GM21360 (cell line): ENCODE results near the gene ZNRF1.
"Not testable (repeated sequence)": the region's sequence is repeated elsewhere in the genome, so short reads cannot be mapped to it uniquely, and the experiment has no call there.

ENCODE experiments used
- ATAC-seq: cut with Tn5 transposase; IDR thresholded peaks from one replicate; pipeline ENCODE4 v1.9.1; 2021; ENCODE audit warnings: mild to moderate bottlenecking, moderate library complexity; ENCODE audit not compliant: unreplicated experiment

Gene ZNRF1

DNA sequence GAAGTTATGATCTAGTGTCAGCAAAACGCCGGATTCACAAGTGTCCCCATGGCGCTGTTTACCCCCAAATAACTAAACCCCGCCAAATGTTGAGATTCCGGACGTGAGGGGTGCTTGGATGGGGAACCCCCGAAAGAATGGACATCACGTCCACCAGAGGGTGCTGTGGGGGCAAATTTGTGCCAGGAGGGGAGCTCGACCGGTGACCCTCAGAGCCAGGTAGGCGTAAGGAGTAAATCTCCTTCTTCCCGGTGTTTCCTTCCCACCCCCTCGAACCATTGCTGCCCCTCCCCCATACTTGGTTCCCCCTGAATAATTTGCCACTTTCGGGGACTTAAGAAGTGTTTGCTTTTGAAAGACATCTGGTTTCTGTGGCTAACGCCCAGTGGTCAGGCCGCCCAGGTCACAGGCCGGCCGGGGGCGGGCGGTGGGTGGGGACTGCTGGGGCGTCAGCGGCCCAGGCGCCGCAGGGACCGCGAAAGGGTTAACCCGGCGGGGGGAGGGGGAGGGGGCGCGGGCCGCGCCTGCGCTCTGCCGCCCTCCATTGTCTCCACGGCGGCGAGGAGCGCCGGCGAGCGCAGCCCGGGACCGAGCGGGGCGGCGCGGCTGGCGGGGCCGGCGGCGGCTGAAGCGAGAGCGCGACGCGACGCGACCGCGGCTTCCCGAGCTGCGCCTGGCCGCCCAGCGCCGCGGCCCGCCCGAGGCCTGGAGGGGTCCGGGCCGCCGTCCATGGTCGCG, at the start of gene ZNRF1:
Gene ZNRF1, plus strand, starts transcription at position 544 of the 738 bp plus-strand sequence. CDS start 648 bp downstream, outside the sequence.
- peak; percentile 61 for ATAC-seq

DNA sequence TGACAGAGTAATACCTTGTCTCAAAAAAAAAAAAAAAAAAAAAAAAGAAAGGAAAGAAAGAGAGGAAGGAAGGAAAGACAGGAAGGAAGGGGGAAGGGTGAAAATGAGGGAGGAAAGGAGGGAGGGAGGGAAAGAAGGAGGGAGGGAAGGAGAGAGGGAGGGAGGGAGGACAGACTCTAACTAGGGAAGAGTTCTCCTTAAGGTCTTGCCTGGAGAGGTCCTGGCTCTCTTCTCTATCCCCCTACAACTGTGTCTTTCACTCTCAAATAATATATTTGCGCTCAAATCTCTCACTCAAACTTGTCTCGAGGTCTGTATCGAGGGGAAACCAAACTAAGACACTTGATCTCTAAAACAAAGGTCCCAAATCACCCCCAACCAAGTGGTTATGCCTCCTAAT, 49.5 kb upstream of the ZNRF1 start:
- ATAC-seq, result no peak

DNA sequence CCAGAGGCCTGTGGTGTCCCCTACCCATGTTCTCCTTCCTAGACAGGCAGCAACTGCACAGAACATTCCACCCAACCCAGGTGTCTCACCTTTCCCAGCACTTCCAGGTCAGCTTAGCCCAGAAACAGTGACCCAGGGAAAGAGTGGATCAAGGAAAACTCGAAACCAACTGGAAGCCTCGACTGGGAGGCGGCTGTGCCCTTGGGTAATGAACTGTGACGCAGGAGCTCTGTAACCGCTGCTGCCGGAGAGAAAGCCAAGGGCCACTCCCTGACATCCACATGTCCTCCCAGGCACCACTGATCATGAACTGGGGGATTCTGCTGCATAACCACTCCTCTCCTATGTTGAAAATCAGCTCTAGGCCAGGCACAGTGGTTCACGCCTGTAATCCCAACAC, 48.3 kb upstream of the ZNRF1 start:
- no peak for ATAC-seq

DNA sequence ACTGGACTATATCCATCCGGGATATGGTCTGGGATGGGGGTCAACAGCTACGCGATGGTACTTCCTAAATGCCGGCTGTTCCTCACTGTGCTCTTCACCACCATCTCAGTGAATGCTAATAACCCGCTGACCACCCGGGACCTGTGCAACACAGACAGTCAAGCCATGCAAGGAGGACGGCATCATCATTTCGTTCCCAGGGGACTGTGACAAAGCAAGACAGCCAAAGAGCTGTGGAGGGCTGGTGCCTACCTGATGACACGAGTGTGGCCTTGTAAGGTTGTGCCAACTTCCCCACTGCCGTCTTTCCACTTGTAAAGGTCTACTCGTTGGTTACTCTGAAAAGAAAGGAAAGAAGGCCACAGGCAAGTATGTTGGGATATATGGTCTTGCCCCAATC, 47.6 kb upstream of the ZNRF1 start:
- ATAC-seq, result no peak

DNA sequence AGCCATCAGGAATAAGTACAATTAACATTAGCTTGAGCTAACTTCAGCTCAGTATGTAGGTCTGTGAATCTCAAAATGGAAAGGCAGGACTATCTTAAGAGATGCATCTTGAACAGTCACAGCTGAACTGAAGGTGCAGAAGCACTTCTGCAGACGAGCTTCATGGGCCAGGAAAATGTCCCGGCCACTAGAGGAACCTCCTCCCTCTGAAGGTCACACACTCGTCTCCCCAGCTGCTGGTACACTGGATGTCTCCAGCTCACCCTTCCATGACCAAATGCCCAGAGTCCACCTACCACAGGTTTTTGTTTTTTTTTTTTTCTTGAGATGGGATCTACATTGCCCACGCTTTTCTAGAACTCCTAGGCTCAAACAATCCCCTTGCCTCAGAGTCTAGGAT, 47.1 kb upstream of the ZNRF1 start:
- no peak for ATAC-seq

DNA sequence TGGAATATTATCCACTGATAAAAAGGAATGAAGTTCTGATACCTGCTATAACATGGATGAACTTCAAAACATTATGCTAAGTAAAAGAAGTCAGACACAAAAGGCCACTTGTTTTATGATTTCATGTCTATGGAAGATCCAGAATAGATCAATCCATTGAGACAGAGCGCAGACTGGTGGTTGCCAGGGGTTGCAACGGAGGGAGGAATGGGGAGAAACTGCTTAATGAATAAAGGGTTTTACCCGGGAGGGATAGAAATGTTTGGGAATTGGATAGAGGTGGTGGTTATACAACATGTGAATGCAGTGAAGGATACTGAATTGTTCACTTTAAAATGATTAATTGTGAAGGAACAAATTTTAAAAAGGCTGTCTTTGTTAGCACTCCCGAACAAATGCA, 44.1 kb upstream of the ZNRF1 start:
- ATAC-seq, result no peak

DNA sequence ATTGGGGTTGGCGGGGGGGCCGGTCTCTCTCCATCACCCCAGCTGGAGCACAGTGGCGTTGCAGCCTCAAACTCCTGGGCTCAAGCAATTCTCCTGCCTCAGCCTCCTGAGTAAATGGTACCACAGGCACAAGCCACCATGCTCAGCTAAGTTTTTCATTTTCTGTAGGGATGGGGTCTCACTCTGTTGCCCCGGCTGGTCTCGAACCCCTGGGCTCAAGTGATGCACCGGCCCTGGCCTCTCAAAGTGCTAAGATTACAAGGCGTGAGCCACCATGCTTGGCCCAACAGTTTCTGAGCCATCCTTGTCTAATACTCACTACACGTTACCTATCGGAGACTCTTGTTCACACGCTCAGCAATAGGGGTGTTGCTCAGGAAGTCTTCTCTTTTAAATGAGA, 25.5 kb upstream of the ZNRF1 start:
- ATAC-seq, result no peak

DNA sequence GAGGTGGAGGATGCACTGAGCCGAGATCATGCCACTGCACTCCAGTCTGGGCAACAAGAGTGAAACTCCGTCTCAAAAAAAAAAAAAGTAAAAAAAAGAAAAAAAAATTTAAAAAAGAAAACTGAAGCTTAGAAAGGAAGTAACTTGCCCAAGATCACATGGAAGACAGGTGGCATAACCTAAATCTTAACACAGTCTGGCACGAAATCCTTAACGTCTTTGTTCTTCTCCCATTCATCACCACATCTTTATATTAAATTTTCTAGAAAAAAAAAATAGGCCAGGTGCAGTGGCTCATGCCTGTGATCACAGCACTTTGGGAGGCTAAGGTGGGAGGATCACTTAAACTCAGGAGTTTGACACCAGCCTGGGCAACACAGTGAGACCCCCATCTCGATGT, 23.2 kb upstream of the ZNRF1 start:
- ATAC-seq, result no peak

DNA sequence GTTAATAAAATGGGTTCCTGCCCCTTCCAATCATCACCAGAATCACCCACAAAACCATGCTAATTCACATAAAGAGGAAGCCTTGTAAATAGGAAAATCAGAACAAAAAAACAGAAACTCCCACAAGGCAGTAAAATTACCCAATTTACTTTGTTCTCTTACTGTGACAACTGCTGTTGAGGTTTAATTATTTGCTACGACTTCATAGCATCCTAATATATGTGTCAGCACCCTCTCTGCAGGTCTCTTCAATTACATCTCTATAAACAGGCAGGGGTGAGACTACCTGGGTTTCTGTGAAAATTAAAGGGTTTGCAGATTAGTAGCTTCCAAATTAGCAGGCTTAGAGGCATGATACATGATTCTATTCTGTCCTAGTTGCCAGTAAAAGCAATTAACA, 16.6 kb upstream of the ZNRF1 start:
- ATAC-seq, result no peak

DNA sequence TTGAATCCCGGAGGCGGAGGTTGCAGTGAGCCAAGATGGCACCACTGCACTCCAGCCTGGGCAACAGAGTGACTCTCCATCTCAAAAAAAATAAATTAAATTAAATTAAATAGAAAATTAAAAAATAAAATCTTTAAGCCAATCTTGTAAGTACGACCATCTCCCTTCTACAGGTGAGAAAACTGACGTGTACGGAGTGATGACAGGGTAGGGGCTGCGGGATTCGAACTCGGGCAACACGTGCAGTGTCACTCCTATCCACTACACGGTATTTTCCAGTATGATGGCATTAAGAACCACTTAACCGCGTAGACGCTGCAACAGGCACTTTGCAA, 14.7 kb upstream of the ZNRF1 start:
- no peak for ATAC-seq

DNA sequence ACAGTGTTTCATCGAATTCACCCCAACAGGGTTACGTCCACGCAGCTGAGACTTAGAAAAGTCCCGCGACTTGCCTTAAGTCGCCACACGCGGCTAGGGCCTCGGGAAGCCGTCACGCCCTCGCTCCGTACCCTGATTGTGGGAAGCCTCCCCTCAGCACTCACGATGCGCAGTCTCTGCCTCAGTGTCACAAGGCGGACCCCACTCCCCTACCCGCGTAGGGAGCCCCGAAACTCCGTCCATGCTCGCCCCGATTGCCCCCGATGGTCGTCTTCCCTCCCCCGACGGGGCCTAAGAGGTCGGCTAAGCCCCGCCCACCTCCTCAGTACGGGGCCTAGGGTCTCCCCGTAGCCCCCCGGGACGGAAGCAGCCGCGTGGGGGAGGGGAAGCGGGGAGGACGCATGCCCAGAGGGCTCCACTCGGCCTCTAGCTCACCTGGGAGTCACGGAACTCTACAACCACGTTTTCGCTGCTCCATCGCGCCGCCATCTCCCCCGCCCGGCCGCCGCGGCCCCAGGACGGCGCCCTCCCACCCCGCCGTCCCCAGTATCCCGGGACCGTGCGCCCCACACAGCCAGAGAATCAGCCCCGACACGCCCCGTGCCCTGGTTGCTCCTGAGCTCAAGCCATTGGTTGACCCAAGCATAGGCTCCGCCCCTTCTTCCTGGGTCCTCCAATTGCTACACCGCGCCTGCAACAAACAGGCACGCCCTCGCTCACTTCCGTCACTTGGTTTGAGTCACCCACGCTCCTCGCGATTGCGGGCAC, 14.1 kb upstream of the ZNRF1 start, which contains the start of gene WDR59:
Gene WDR59, minus strand, starts transcription at position 595 of the 768 bp plus-strand sequence. Its CDS starts 106 bp downstream, at position 489.
- ATAC-seq, result peak; percentile 99

DNA sequence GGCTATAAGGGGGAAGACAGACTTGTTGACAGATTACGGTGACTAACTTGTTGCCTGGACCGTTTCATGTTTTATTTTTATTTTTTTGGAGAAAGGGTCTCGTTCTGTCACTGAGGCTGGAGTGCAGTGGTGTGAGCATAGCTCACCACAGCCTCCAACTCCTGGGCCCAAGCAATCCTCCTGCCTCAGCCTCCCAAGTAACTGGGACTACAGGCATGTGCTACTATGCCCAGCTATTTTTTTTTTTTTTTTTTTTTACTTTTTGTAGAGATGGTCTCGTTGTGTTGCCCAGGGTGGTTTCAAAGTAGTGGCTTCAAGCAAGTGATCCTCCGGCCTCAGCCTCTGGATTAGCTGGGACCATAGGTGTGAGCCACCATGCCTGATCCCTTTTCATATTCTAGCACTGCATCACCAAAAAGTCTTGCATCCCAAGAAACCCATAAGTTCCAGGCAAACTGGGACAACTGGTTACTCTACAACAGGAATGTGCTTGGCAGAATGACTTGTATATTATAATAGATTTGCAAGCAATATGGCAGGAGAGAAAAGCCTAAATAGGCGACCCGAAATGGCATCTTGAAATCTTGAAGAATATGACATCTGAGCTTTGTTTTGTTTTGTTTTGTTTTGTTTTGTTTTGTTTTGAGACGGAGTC, 11.7 kb upstream of the ZNRF1 start:
- ATAC-seq, result no peak

DNA sequence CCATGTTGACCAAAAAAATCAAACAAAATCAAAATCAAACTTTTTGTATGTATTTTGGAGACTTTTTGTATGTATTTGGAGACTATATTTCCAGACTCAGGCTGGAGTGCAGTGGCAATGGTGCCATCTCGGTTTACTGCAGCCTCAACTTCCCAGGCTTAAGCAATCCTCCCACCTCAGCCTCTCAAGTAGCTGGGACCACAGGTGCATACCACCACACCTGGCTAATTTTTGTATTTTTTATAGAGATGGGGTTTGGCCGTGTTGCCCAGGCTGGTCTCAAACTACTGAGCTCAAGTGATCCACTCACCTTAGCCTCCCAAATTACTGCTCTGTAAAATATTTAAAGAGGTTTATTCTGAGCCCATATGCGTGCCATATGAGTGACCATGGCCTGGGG, 9.0 kb upstream of the ZNRF1 start:
- not testable (repeated sequence) for ATAC-seq

DNA sequence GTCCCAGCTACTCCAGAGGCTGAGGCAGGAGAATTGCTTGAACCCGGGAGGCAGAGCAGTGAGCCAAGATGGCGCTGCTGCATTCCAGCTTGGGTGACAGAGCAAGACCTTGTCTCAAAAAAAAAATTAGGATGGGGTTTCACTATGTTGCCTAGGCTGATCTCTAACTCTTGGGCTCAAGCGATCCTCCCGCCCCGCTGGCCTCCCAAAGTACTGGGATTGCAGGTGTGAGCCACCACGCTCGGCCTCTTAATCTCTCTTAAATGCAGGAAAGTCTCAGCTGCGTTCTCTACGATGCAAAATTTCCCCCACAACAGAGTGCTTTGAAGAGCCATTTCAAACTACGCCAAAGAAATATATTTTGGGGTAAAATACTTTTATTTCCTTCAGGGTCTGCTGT, 8.0 kb upstream of the ZNRF1 start:
- ATAC-seq, result no peak

DNA sequence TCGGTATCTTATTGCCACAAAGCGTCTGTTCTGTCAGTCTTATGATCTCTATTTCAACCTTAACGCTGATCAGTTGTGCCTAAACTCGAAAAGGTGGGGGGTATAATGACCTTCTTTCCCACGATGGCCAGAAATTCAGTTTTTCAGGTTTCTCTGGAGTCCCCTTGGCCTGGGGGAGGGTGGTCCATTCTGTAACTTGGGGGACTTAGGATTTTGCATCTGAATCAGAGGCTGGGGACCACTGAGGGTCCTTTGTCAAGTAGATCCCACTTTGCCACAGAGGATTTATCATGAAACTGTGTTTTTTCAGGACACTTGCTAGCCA, 7.6 kb upstream of the ZNRF1 start:
- ATAC-seq, result no peak

DNA sequence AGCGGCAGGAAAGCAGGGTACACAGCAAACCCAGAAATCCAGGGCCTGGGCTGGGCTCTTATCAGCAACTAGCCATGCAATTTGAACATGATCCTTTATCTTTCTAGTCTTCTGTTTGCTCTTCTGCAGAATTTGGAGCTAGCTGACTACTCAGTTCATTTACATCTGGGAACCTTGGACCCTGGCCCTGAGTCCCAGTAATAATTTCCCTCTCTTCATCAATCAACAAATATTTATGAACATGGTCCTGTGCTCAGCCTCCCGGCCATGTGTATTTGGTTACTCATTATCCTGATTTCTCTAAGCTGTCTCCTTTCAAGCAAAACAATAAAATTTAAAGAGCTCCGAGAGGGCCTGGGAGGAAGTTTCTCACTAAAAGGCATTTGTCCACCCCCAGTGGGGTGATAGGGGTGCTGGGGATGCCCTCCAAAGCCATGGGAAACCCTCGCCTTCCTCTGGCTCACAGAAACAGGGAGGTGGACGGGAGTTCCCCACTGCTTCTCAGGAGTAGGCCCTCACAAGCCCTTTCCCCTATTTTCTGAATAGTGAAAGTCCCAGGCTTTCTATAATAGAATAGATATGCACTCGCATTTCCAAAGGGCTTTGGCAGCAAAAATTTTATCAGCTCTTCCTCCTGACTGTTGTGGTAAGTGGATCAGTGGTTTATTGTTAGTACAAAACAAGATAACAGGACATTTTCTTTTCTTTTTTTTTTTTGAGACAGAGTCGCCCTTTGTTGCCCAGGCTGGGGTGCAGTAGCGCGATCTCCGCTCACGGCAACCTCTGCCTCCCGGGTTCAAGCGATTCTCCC, 7.0 kb upstream of the ZNRF1 start:
- no peak for ATAC-seq

DNA sequence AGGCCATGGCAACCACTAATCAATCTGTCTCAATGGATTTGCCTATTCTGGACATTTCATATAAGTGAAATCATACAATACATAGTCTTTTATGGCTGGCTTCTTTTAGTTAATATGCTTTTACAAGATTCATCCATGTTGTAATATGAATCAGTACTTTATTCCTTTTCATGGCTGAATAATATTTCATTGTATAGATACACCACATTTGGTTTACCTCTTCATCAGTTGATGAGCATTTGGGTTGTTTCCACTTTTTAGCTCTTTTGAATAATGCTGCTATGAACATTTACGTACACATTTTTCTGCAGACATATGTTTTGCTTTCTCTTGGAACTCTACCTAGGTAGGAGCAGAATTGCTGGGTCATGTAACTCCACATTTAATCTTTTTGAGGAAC, 2.8 kb upstream of the ZNRF1 start:
- no peak for ATAC-seq

DNA sequence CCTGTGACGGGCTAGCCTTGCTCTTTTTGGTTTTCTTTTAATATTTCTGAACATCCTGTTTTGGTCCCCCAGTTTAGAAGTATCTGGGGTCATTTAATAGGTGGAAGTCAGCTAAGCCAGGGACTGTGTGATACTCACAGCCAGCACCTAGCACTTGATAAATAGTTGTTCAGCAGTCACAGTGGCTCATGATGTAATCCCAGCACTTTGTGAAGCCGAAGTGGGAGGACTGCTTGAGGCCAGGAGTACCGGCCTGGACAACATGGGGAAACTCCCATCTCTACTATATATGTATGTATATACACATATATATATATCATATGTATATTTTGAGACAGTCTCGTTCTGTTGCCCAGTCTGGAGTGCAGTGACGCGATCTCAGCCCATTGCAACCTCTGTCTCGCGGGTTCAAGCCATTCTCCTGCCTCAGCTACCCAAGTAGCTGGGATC, 1.8 kb upstream of the ZNRF1 start:
- no peak for ATAC-seq

DNA sequence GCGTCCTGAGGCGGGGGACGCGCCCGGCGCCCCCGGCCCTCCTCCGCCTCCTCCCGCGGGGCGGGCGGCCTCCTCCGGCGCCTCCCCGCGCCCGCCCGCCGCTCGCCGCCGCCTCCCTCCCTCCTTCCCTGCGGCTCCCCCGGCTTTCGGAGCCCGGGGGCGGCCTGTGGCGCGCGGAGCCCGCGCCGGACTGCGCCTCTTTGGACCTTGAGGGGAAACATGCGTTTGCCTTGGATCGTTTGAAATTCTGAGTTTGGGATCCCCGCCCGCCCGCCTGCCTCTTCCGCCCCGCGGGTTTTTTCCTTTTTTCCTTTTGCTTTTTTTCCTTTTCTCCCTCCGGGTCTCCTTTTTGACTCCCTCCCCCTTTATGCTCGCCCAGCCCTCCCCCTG, 390 bp downstream of the ZNRF1 start:
- ATAC-seq, result no peak

DNA sequence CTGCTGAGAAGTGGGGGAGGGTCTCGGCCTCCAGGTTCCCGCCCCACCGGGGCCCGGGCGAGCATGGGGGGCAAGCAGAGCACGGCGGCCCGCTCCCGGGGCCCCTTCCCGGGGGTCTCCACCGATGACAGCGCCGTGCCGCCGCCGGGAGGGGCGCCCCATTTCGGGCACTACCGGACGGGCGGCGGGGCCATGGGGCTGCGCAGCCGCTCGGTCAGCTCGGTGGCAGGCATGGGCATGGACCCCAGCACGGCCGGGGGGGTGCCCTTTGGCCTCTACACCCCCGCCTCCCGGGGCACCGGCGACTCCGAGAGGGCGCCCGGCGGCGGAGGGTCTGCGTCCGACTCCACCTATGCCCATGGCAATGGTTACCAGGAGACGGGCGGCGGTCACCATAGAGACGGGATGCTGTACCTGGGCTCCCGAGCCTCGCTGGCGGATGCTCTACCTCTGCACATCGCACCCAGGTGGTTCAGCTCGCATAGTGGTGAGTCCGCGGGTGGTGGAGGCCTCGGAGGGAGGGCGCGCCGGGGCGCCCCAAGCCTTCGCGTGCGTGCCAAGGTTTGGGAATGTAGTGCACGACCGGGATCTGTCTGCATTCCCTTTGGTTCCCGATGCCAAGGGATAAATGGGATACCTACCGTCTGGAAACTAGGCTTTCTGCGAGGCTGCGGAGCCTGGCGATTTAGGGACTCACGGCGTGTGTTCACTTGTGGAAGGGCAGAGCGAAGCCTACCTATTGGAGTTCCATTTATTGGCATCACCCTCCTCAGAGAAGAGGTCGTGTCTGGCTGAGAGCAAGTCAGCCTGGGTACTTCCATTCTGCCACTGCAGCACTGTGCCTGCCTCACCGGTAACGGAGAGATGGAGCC, 1.0 kb downstream of the ZNRF1 start:
- ATAC-seq, result peak; percentile 24
